NCI-H2081 (cell line): Measurements from ENCODE around the gene PIWIL1.

Experiments used
- DNase-seq, 2 experiments: peaks; one replicate each; lab custom pipeline; 2025; lab: John Stamatoyannopoulos, UW

PIWIL1 gene

DNA sequence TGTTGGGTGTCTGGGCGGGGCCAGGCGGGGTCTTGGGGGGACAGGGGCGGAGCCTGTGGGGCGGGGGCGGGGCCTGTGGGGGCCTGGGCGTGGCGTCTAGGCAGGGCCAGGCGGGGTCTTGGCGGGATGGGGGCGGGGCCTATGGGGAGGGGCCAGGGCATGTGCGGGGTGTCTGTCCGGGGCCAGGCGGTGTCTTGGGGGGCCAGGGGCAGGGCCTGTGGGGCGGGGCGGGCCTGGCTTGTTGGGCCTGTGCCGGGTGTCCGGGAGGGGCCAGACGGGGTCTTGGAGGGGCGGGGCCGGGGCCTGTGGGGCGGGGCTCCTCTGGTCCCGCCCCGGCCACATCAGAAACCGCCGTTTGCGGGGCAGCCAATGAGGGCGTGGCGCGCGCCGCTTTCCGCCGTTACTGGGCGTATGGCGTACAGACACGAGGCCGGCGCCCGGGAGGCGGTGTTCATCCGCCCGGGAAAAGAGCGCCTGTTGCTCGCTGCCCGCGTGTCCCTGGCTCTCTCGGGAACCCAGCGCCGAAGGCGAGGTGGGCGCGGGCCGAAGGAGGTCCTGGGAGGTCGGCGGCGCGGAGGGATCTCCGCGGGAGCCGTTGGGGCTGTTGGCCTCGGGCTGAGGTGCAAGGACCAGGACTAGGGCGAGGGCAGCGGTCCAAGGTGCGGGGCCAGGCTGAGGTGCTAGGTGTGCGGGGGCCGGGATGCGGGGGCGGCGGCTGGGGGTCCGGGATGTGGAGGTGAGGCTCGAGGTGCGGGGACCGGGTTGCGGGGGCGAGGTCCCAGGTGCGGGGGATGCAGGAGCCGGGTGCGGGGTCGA is at the start of gene PIWIL1:
Gene PIWIL1, plus strand, starts transcription at position 400 of the 816 bp plus-strand sequence. CDS start 4,705 bp downstream, outside the sequence.
- DNase-seq = no peak

GRCh38 chr12:130288206-130288605 is 49.5 kb upstream of the PIWIL1 start:
- DNase-seq = no peak

DNA sequence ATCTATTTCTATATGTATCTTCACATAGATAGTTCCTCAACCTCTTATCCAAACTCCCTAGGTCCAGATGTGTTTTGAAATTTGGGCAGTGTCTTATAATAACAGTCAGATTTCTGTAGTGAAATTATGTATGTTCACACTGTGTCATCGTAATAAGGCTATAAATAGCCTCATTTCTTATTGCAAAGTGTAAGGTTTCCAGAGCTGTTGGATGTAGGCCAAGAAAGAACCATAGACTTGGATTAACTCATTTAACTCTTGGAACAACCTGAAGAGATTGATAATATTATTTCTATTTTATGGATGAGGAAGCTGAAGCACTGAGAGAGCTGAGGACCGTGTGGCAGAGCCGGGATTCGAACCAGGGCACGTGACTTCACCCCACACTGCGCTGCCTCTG is 49.0 kb upstream of the PIWIL1 start:
- no peak for DNase-seq

DNA sequence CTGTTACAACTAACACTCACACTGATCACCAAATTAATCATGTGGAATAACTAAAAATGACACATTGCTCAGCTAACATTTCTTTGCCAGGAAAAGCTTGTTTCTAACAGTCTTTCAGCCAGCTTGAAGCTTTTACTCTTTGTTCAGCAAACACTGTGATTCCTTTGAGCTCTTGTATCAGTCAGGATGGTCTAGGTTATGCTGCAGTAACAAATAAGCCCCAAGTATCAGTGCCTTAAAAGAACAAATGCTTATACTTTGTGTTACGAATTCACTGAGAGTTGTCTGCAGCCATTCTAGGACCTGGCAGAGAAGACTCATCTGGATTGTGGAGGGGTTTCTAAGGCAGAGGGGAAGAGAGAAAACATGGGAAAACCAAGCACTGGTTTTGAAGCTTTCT is 47.6 kb upstream of the PIWIL1 start:
- DNase-seq = no peak

DNA sequence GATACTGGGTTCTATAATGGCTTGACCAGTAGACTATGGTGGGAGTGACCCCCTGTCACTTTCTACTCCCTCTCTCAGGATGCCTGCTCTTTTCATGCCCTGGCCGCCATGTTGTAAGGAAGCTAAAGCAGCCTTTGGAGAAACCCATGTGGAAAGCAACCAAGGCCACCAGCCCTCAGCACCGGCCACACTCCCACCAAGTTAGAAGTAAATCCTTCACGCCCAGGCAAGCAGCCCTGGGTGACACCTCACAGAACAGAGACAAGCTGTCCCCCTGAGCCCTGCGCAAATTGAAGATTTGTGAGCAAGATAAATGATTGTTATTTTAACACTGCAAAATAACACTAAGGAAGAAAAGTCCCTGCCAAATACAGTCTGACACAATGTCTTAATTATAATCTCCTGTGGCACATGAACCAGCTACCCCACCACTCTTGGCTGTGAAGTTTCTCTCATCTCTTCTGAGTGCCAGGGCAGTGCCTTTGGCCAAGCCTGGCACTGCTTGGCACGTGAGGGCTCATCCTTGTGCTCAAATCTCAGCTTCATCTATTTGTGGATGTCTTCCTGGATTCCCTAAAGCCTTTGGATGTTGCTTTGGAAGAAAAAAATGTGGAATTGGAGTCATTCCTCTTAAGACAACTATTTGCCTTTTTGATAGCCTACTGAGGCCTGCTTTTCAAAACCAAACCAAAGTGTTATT is 39.2 kb upstream of the PIWIL1 start:
- no peak for DNase-seq

- DNase-seq = no peak
These were observed 38.1 kb upstream of the PIWIL1 start for GRCh38 chr12:130299574-130299973.

DNA sequence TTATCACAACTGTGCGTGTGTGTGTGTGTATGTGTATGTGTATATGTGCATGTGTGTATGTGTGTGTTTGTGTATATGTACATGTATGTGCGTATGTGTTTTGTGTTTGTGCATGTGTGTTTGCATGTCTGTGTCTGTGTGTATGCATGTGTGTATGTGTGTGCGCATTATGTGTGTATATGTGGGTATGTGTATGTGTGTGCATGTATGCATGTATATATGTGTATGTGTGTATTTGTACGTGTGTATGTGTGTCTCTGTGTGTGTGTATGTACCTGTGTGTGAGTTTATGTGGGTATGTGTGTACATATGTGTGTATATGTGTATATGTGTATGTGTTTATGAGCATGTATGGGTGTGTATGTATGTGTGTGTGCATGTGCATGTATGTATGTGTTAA is 37.6 kb upstream of the PIWIL1 start:
- no peak for DNase-seq

- no peak for DNase-seq
These were observed 36.8 kb upstream of the PIWIL1 start for GRCh38 chr12:130300737-130301535.

DNA sequence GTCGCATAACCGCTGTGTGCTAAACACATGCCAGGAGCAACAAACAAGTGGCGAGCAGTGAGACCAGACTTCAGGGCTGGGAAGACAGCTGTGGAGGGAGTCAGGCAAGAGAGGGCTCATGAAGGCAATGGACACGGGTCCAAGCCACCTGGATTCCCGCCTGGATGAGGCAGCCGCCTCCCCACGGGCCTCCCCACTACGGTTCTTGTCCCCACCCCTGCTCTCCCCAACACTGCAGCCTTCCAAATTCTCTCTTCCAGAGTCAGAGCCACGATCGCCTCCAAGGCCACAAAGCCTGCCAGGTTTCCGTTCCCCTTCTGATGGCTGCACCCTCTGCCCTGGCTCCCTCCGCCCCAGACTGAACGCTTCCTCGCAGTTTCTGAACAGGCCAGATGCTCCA is 36.1 kb upstream of the PIWIL1 start:
- no peak for DNase-seq

GRCh38 chr12:130303781-130304180 is 33.9 kb upstream of the PIWIL1 start:
- no peak for DNase-seq

DNA sequence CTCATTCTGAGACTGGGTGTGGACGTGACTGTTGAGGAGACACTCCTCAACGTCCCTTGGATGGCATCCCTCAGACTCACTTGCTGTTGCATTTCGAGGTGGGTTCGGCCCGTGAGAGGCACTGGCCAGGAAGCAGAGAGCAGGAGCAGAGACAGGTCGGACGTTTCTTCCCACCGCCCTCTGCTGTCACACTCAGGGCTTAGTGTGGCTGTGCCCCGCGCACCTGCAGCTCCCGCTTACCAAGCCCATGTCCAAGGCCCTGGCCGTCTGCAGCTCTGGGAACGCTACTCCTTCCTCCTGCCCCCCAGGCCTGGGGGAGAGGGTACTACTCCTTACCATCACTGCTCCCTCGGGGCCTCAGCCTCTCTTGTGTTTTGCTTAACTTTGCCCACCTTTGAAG is 29.8 kb upstream of the PIWIL1 start:
- no peak for DNase-seq

GRCh38 chr12:130308393-130308792 is 29.3 kb upstream of the PIWIL1 start:
- no peak for DNase-seq

GRCh38 chr12:130316251-130316650 is 21.4 kb upstream of the PIWIL1 start:
- no peak for DNase-seq

GRCh38 chr12:130320536-130320935 is 17.2 kb upstream of the PIWIL1 start:
- DNase-seq = no peak

DNA sequence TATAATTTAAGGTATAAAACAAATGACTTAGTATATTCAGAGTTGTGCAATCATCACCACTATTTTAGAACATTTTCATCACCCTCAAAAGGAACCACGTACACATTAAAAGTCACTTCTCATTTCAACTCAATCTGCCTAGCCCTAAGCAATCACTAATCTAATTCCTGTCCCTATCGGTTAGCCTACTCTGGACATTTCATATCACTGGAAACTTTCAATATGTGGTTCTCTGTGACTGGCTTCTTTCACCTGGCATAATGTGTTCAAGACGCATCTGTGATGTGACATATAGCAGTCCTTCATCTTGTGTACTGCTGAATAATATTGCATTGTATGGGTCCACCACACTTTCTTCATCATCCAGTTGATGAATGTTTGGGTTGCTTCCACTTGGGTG is 15.4 kb upstream of the PIWIL1 start:
- DNase-seq = no peak

DNA sequence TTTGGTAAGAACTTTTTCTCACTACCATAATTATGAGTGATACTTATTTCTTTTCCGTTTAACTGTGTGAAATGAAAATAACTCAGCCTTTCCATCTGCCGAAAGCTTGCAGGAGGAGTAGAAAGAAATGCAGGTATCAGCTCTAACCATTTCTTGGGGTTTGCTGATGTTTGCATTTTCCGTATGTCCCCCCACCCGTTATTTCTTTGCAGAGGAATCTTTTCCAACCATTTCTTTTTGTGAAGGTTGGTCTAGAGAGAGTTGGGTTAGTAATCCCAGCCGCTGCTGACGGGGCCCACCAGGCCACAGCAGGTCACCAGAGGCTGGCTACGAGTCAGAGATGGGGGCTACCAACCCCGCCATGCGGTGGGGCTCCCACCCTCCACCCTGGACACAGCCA is 7.0 kb upstream of the PIWIL1 start:
- no peak for DNase-seq

DNA sequence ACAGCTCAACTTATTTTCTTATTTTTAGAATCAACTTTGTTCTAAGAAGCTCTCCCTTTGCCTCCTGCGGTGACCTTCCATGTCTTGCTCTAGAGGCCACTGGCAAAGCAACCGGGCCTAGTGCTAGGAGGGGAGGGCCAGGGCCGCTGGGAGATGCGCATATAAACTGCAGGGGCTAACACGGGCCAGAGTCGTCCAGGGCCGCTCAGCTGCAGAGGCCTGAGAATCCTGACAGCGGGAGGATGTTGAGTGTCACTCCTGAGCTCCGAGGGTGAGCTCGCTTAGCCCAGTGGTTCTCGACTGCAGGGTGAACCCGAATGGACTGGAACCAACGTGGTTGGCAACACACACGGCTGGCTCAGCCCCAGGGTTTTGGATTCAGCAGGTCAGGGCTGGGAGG is 6.5 kb upstream of the PIWIL1 start:
- no peak for DNase-seq

DNA sequence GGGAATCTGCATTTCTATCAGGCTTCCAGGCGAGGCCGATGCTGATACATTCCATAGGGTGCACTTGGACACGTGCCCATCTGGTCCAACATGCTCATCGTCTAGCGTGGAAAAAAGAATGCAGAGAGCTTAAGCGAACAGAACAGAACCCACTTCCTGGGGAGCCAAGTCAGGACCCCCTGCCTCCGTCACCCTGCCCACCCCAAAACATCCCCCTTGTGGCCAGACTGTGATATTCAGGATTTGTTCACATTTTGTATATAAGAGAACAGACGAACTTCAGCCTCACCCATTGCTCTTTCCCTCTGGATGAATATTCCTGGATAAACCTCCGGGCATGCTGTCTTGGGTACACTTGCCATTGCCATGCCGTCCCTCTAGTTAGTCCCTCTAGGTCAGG is 4.3 kb upstream of the PIWIL1 start:
- no peak for DNase-seq

DNA sequence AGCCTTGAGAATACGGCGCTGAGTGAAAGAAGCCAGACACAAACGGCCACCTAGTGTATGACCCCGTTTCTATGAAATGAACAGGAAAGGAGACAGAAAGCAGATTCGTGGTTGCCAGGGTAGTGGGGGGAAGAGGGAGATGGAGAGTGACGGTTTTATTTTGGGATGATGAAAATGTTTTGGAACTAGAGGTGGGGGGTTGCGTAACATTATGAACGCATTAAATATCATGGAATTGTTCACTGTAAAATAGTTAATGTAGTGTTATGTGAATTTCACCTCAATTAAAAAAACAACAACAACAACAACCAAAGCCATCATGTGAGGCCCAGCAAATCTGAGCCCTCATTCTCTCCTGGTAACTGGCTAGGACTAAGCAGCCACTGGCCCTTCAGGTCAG is 3.3 kb upstream of the PIWIL1 start:
- no peak for DNase-seq

DNA sequence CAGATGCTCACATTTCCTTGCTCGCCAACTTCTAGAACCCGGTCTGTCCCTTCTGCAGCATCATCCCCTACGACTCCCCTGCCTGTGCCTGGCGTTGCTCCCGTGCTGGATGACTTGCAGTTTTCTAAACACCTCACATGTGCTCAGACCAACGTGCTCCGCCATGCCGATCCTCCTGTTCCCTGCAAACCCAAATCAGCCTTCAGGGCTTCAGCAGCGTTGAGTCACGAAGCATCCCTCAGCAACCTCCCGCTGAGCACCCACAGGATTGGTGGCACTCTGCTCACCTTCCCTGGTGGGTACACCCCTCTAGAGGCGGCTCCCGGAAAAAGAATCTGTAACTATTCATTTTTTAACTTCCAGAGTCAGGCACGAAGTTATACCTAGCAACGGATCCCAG is 2.8 kb upstream of the PIWIL1 start:
- DNase-seq = no peak

GRCh38 chr12:130335517-130336392 is 1.9 kb upstream of the PIWIL1 start:
- peak; percentile 58 to 64 for DNase-seq
